Activated gamma-delta T cell treated with anti-CD3 and anti-CD28 coated beads, Interleukin-2, amount 50 U/mL, for 16 hours (primary cell): ENCODE results near the gene MAPK11.

Experiments used
- DNase-seq: peaks from one replicate; pipeline ENCODE4 v3.0.0-alpha.2; 2020; ENCODE audit warnings: low read depth

Gene MAPK11

GRCh38 chr22:50293441-50294318, 23.5 kb upstream of the MAPK11 start:
- no peak for DNase-seq

- no peak for DNase-seq
Observed at GRCh38 chr22:50292643-50293440, 22.7 kb upstream of the MAPK11 start.

GRCh38 chr22:50289942-50290630, 19.9 kb upstream of the MAPK11 start:
- DNase-seq: no peak

GRCh38 chr22:50289151-50289941, 19.2 kb upstream of the MAPK11 start:
- DNase-seq: no peak

- DNase-seq: no peak
Observed at GRCh38 chr22:50287731-50288130, 17.6 kb upstream of the MAPK11 start.

GRCh38 chr22:50286701-50287318, 16.6 kb upstream of the MAPK11 start:
- DNase-seq: no peak

- no peak for DNase-seq
Observed at GRCh38 chr22:50286275-50286674, 16.1 kb upstream of the MAPK11 start.

GRCh38 chr22:50285568-50286229, 15.5 kb upstream of the MAPK11 start:
- no peak for DNase-seq

GRCh38 chr22:50284479-50284878, 14.3 kb upstream of the MAPK11 start:
- no peak for DNase-seq

- no peak for DNase-seq
Observed at GRCh38 chr22:50283821-50284220, 13.6 kb upstream of the MAPK11 start.

GRCh38 chr22:50282361-50283155, 12.4 kb upstream of the MAPK11 start:
- DNase-seq: no peak

- DNase-seq: no peak
Observed at GRCh38 chr22:50281957-50282356, 11.8 kb upstream of the MAPK11 start.

GRCh38 chr22:50281384-50281760, 11.2 kb upstream of the MAPK11 start:
- no peak for DNase-seq

- DNase-seq: no peak
Observed at GRCh38 chr22:50280708-50281383, 10.7 kb upstream of the MAPK11 start.

GRCh38 chr22:50280022-50280707, 10.0 kb upstream of the MAPK11 start:
- DNase-seq: no peak

- no peak for DNase-seq
Observed at GRCh38 chr22:50278956-50279619, 8.9 kb upstream of the MAPK11 start.

GRCh38 chr22:50278461-50278860, 8.3 kb upstream of the MAPK11 start:
- no peak for DNase-seq

GRCh38 chr22:50277761-50278160, 7.6 kb upstream of the MAPK11 start:
- no peak for DNase-seq
